HG02763 (cell line): Measurements from ENCODE around the gene FARS2.

Source experiments
- ATAC-seq: cut with Tn5 transposase; IDR thresholded peaks from one replicate; pipeline ENCODE4 v1.9.1; 2021; ENCODE audit warnings: mild to moderate bottlenecking, moderate library complexity; ENCODE audit not compliant: unreplicated experiment

The FARS2 gene

DNA sequence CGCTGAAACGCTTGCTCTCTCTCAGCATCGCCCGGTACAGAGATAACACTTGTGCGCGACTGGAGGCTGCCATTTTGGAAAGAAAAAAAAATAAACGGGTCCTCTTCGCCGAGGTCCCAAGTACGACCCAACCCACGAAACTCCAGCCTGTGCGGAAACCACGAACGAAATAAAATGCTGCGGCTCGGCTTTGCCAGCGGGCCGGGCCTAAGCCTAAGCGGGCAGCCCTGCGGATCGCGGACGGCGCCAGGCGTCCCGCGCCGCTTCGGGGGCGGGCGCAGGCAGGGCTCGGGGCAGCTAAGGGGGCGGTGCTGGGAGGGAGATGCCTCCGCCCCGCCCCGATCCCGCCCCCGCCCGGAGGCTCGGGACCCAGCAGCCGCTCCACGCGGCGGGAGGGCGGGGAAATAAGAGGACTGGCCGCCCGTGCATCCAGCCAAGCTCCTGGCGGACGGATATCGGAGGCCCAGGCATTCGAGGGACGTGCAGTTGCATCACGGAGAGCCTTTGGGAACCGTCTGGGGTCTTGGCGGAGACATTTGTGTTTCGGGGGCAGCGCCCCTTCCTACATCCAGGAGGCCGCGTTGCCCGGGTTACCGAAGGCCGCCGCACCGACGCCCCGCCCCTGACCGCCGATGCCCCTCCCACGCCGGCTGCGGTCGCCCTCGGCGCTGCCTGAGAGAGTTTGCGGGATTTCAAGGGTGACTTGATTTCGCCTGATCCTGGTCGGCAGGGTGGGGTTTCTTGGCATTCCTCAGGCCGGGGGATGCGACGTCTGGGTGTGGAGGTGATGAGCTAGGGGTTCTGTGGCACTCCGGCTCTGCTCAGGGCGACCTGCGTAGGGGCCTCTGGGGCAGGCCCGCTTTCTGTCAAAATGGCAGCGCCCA lies at the start of gene FARS2, which contains the start of gene LYRM4:
Gene FARS2 (plus strand): TSS at position 853 of the 884 bp plus-strand sequence.
Gene LYRM4 (minus strand): TSS at position 290 of the 884 bp plus-strand sequence. CDS start 217 bp downstream, at position 73.
- peak; percentile 79 for ATAC-seq

DNA sequence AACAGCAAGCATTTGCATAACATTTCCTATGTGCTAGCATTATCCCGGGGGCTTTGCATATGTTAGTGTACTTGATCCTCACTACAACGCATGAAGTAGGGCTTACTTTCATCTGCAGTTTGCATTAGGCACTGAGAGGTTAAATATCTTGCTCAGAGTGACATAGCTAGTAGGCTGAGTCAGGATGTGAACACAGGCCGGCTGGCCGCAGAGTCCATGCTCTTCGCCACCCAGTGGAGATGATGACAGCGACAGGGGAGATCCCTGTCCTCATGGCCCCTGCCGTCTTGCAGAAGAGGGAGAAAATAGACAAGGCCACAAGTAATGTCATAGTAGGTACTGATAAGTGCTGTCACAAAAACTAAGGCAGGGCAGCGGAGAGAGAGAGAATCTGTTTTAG lies 47.5 kb upstream of the FARS2 start:
- no peak for ATAC-seq

DNA sequence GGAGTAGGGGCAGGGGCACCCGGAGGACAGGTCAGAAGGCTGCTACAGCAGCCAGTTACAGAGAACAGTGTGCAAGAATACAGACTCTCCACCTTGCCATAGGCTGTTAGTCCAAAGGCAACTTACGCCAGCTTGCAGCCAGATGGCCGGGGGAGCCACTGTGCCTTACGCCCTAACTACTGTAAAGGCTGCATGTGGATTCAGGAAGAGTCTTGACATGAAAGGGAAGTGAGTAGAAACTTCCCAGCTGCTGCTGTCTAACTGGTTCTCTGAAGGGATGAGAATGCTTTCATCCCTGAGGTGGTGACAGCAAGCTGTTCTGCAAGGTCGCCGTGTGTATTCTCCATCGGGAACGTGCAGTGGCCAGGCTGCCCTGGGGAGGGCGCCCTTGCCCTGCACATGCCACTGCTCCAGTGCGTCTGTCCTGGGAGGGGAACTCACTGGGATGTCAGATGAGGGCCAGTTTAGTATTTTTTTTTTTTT lies 46.7 kb upstream of the FARS2 start:
- ATAC-seq = no peak

DNA sequence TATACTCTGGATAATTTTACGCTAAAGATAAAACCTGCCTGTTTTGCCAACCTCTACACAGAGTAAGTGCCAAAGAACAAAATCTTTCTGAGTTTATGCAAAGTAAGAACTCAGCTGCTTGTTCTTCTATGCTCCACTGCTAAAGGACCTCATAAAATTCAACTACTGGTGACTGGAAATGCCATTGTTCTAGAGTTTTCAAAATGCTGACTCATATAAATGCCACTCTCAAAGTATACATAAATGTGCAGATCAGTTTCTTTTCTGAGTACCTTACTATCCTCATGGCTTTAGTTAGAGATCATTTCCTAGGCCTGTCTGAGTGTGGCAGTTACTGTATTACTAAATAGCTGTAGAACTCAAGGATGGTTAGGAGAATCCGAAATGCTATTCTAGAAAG lies 46.2 kb upstream of the FARS2 start:
- ATAC-seq = no peak

DNA sequence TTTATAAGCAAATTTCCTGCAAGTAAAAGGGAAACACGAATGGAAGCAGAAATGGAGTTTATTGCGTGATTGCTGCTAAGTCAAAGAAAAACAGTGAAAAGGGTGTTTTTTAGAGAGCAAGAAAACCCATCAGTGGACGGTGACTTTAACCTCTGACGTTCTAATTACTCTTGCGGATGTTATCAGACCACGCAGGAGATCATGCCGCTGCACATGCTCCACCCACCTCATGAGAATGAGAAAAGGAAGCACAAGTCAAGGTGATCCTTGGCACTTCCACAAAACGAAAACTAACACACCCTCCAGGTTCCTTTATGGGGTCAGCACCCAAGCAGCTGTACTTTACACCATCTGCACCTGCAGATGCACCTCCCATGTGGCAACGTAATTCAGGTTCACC lies 45.5 kb upstream of the FARS2 start:
- ATAC-seq = no peak

DNA sequence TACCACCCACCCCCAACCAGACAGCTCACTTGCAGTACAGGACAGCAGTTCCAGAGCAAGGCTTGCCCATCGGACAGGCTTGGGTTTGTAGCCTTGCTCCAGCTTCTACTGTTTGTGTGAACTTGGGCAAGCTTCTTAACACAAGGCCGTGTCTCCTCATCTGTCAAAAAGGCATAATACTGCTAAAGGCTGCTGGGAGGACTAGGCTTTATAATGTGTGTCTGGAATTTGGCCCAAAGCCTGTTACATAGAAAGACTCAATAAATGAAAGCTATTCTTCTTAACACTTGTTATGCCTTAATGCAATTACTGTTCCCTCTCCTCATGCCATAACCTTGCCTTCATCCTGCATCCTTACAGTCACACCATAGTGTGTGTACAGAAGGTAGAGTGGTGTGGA lies 44.0 kb upstream of the FARS2 start:
- no peak for ATAC-seq

DNA sequence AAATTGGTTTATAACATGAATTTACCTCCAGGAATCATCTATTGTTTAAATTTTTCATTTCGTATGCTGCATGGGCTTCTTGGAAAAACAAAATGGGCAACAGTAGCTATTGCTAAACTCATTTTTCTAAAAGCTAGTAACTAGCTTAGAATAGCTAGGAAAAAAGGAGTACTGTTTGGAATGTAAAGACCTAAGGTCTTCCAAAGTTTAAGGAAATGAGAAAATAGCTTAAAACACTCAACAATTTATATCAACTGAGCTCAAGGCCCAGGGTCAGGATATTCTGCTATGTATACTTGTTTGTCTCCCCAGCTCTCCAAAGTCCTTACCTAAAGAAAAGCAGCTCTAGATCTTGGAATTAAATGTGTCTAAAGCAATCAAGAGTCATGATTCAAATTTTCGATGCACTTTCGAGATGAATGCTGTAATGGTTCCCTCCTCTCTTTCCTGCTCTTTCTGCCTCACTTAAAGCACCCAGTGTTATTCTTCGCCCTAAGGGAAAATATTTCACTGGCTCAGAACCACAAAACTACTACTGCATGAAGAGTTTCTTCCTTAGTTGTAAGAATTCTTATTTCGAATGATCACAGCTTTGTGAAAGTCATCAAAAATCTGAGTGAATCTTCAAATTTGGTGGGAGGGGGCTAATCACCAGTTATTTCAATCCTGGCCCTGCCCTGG lies 42.2 kb upstream of the FARS2 start:
- ATAC-seq = no peak

DNA sequence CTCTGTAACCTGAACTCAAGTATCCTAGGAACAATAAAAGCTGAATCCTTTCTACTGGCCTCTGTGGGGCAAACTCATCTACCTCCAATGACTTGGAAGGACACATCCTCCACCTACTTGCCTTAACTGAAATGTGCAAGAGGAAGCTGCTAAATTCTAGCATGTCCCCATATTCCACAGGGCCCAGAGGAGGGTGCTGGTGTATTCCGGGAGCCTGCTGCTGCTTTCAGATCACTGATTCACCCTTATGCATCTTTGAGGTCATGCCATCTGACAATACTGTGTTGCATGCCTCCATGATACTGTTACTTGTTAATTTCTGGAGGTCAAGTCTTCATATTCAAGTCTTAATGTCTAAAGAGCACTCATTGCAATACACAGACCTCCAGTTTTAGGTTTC lies 40.9 kb upstream of the FARS2 start:
- ATAC-seq = no peak

DNA sequence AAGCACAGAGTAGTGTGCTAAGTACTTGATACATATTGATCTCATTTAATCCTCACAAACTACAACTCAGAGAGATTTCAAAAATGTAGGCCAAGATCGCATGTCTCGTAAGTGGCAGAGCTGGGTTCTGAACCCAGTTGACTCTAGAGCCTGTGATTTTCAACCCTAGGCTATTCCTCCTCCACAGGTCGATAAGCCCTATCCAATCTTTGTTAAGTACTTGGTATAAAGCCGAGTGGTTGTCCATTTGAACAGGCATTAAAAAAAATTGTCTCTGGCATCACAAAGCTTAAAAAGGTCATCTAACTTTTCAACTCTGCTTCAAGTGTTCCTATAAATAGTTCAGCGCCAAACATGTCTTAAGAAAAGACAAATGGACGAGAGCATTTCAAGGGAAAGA lies 38.0 kb upstream of the FARS2 start:
- ATAC-seq = no peak

DNA sequence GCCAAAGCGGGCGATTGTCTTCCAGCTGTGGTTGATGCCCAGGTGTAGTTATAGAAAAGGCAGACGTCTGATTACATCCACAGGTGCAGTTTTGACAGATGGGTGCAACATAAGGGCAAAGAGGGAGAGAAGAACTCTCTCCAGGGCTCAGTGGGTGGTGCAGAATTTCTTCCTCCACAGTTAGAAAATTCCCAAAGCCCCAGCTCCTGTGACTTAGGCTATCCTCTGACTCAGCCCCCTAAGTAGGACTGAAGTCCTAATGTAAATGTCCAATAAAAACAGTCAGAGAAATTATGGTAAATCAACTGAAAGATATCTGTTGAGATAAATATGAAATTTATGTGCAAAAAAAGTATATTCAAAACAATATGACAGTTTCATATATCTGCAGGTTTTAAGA lies 32.0 kb upstream of the FARS2 start:
- no peak for ATAC-seq

DNA sequence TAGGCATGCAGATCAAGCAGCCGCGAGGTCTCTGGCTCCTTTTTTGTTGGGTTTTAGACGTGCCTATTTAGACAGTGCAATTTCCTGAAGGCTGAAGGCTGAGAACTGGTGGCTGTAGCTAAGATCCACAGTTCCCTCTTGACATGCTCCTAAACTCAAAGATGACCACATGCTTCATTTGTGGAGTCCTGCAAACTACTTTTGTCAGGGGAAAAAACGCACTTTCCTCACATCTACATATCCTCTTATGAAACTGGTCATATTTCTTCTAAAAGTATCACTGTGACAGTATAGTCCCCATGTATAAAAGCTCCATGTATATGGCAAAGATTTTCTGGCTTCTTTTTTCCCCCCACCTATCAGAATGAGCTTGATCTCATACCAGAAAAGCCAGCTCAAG lies 31.2 kb upstream of the FARS2 start:
- no peak for ATAC-seq

DNA sequence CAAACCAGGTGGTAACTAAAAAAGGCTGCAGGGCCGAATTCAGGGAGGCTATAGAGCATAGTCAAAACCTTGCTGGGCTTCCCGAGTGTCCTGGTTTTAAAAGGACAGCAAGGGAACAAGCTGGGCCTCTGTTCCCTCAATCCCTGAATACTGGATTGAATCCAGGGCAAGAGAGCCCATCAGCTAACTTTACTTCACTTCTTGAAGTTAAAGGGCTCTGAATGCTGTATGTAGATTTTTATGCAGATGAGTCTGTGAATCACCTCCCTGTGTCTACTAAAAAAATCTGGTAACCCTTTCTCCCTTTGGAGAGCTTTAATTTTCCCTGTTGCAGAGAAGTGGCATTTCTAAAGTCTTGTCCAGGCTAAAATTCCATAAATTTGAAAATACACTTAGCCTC lies 30.0 kb upstream of the FARS2 start:
- no peak for ATAC-seq

DNA sequence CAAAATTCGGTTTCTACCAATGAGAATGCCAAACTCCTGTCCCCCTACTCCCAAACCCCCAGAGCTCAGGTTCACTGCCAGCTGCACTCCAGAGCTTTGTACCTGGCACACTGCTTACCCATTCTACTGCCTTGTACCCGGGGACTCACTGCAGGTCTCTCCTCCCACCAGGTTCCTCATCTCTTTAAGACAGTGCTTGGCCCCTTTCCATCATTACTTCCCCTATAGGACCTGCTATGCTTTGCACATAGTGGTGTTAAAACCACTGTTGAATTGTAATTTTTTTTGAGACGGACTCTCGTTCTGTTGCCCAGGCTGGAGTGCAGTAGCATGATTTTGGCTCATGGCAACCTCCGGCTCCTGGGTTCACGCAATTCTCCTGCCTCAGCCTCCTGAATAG lies 26.4 kb upstream of the FARS2 start:
- ATAC-seq = no peak

DNA sequence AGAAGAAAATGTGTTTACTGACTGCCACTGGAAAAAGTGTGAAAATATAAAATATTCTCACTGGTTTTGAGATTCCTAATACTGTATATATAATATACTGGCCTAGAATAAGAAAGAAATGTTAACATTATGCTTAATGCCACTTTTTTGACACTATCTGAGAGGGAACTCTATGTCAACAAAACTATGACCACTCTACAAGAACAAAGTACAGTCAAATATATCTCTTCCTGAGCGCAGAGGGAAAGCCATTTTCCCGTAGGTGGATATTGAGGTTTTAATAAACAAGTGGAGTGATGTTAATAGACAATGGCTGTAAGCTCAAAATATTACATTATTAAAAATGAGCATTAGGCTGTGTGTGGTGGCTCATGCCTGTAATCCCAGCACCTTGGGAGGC lies 25.5 kb upstream of the FARS2 start:
- ATAC-seq = no peak

DNA sequence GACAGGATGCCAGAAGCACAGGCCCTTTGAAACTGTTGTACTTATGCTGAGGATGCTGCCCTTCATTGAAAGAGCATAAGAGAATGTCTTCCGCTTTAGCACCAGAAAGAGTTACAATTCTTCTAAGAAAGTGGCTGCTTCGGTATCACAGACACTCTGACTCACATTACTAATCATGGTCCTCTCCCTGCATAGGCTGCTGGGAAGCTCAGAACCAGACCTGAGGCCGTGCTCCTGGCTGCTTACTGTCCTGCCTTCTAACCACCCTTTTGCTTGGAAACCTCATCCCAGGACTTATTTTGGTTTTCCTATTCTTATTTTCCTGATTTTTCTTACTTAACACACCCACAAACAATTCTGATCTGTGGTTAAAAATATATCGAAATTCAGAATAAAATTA lies 23.5 kb upstream of the FARS2 start:
- ATAC-seq = no peak

DNA sequence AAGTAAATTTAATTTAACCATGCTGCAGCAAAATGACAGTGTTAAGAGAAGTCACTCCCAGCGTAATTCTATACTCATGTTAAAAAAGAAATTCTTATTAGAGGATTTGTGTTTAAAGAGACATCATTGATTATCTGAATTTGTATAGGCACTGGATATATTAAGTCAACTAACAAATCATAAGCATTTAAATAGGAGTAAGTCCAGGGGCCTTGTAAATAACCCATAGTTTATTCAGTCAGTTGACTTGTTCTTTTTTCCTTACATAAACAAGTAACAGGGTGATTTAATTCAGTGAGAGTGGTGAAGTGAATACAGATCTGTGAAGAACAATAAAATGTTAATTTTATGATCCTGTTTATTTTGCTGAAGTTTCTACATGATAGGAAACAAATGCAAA lies 23.0 kb upstream of the FARS2 start:
- no peak for ATAC-seq

DNA sequence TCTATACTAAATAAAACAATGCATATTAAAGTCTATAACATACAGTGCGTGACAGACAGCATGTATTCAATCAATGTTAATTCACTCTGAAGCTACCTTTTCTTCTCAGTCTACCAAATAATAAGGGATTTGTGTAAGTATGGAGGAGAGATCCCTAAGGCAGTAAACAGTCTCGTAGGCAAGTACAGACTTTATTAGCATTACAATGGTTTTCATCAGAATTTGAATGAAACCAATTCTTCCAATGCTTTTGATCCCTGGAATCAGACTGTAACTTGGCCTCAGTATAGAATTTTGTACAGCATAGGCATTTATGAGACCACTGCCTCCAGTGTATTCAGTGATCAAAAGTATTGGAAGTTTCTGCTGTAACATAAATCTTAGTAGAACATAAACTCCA lies 20.1 kb upstream of the FARS2 start:
- ATAC-seq = no peak

DNA sequence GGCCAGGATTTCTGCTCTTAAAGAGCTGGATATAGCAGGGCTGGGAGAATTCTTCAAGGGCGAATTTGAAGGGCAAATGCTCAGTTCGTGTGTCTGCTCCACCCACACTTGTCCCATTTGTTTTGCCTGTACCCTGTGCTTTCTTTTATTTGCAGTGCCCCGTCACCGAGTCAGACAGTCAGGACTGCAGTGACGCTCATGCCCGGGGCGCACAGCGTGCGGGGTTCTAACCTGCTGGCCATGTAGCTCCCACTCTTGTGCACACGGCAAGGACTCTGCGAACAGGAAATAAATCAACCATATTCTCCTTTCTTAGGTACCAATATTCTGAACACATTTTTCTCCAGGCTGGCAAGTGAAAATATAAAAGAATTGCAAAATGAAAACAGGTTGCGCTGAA lies 18.2 kb upstream of the FARS2 start:
- no peak for ATAC-seq

DNA sequence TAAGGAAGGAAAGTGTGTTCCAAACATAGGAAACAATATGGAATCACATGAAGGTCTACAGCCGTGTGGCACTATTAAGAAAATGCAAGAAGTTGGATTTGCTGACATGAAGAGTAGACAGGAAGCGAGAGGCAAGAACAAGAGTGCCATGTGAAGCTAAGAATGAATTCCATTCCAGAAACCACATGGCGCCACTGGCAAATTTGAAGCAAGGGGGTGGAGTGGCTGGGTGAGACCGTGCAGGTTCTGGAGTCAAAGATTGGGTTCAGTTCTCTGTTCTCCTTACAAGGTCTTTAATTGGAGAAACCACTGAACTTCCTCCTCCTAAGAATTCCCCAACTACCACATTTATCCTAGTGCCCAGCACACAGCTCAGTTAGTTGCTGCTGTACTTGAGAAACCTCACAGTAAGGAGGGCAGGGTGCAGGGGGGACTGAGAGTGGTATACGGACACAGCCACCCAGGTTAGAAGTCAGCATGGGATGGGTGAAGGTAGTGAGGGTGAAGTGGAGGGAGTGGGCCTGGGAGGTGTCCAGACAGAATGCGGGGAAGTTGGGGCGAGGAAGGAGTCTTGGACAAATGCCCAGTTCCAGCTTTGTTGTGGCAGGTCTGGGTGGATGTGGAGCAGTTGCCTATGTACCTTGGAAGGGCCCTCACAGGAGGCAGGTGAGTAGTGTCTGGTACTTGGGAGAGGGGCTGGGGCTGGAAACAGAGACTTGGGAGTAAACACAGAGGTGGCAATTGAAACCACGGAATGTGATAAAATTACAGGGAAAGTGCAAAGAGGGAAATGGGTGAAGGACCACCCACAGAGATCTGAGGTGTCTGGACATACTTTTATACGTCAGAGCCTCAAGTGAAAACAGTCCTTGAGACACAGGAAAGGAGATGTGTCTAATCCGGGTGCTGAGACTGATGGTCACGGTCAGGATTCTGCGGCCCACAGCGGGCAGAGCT lies 14.9 kb upstream of the FARS2 start:
- no peak for ATAC-seq

DNA sequence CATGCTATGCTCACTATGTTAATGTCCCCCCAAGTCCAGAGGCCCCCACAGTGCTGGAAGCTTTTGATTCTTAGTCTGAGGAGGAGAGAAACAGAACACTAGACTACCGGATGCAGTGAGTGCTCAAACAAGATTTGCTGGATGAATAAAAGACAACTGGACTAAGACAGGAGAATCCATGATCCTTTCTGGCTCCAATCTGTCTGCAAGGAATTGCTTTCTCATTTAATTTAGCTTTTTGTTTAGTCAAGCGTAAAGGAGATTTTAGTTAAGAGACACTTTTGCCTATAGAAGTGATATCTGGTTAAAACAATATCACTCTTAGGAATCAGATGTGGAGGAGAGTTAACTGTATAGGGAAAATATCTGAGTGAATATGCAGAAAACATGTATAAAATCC lies 14.1 kb upstream of the FARS2 start:
- no peak for ATAC-seq
